ENCODE measurements around the gene ELAVL1.
A peak's percentile ranks its signal among the peaks of the same experiment; 100 is the strongest.
"Not testable (repeated sequence)": the region's sequence is repeated elsewhere in the genome, so short reads cannot be mapped to it uniquely, and the experiment has no call there.

Gene ELAVL1

DNA sequence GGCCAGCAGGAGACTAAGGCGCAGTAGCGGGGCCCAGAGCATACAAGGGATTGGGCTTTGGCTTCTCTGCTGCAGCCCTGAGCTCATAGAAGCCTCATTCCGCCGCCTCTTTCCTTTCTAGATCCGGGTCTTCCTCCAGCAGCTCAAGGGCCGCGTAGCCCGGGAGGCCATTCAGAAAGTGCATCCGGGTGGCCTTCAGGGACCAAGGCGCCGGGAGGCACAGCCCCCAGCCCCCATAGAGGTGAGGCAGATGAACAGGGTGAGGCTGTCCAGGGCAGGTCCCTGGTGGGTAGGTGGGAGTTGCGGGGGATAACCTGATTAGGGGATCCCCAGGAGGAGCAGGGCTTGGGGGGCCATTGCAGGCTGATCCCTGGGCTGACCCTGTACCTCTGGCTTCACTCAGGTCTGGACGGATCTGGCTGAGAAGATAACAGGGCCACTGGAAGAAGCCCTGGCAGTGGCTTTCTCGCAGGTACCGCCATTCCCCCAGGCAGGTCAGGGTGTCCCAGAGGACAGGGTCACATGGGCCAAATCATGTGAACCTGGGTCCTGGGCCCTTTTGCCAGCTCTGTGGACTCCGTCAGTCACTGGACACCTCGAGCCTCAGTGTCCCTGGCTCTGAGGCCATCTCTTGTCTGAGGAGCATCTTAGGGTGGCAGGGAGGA, 84.0 kb downstream of the ELAVL1 start:
- DNase-seq, result no peak
- H3K36me3 ChIP-seq (ENCODE audit: control insufficient read depth in 4 of 4, insufficient read depth in 4 of 4, low read length in 3 of 4), result peaks cover 0 to 13% (median 10%) of the 10 kb centered on the region in 4 experiments
- CTCF ChIA-PET, result interaction anchor here (0.9 to 4.0 kb wide), 9 partner anchors 8 to 353 kb away, joined by 3 to 16 read pairs (median 3); partner anchors contain the start of gene TIMM44
- H3K27ac ChIP-seq (ENCODE audit: insufficient read depth in 1 of 2, low read depth in 1 of 2, low read length in 2 of 2, poor library complexity in 1 of 2, severe bottlenecking in 2 of 2), result peak overlapping the region in 1 of 2 experiments; percentile 71
- H3K4me3 ChIP-seq (ENCODE audit: control insufficient read depth in 1 of 7, extremely low read depth in 1 of 7, insufficient read depth in 4 of 7, low read depth in 2 of 7, low read length in 6 of 7), result peak overlapping the region; percentile 5 to 86 (median 66)
- POLR2A ChIA-PET, result interaction anchor here (2.3 kb wide), 1 partner anchor 22 kb away, joined by 10 read pairs; the partner anchor contains the start of gene TIMM44
- no peaks in the 10 kb centered on the region for H3K9me3 ChIP-seq (ENCODE audit: control extremely low read depth in 1 of 5, control insufficient read depth in 4 of 5, insufficient read depth in 2 of 5, low read depth in 1 of 5, low read length in 4 of 5)
- 58% methylated on average over 12 of the region's 17 CpGs for WGBS (ENCODE audit: insufficient coverage)
- H3K27me3 ChIP-seq (replicated peaks in 2 of 5; ENCODE audit: control insufficient read depth in 4 of 5, insufficient read depth in 5 of 5, low read length in 4 of 5), result peaks cover 0 to 33% (median 11%) of the 10 kb centered on the region in 5 experiments
- peaks cover 0 to 50% (median 48%) of the 10 kb centered on the region in 4 experiments for H3K4me1 ChIP-seq (ENCODE audit: control extremely low read depth in 1 of 4, control insufficient read depth in 4 of 4, insufficient read depth in 4 of 4, low read length in 3 of 4)

DNA sequence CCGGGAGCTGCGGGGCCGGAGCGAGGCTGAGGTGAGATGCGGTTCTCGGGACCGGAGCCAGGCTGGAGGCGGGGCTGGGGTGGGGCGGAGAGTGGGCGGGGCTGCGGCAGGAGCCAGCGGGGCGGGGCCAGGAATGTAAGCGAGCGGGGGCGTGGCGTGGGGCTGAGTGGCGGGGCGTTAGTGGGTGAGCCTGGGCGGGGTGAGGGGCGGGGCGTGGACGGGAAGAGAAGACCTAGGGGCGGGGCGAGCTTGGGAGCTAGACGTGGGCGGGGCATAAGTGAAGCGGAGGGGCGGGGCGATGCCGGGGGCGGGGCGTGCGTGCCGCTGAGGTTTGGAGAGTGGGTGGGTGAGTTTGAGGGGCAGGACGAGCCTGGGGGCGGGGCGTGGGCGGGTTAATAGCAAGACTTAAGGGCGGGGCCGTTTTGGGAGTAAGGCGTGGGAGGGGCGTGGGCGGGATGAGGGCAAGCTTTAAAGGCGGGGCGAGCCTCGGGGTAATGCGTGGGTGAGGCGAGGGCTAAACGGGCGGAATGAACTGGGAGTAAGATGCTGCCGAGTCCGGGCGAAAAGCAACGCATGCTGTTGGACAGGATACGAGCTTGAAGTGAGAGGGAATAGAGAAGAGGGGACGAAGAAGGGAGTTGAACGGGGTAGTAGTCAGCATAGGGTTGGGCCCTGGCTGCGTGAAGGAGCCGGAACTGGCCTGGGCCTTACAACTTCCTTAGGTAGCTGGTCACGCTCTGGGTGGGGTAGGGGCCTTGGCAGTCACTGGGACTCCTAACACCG, 84.7 kb downstream of the ELAVL1 start:
- peaks cover 0 to 53% (median 52%) of the 10 kb centered on the region in 4 experiments for H3K4me1 ChIP-seq (ENCODE audit: control extremely low read depth in 1 of 4, control insufficient read depth in 4 of 4, insufficient read depth in 4 of 4, low read length in 3 of 4)

DNA sequence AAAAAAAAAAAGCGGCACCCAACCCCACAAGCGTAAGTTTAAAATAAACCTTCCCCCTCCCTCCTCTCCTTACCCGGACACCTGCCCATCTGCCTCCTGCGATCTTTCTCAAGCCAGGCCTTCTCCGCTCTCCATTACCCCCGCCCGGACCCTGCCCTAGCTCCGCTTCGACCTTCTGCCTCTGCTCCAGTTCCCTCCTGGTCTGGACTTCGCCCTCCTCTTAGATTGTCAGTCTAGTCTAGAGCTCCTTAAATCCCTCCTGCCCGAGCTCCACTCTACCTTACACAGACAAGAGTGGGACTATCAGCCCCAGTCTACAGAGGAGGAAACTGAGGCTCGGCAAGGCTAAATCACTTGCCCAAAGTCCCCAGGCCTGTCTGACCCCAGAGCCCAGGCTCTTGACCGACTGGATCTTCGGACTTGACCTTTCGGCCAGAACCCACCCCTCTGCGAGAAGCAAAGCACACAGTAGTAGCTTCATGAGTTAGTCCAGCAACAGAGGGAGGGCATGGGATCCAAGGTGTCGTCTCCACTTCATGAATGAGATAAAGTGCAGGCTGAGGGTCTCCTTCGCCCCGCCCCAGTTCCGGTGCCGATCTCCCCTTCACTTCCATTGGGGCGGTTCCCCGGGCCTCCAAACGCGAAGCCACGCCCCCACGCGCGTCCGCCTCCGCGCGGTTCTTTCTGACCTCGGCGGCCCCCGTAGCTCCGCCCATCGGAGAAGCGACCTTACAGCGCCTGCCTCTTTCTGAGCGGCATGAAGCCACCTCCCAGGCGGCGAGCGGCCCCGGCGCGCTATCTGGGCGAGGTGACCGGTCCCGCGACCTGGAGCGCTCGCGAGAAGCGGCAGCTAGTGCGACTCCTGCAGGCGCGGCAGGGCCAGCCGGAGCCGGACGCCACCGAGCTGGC, 85.6 kb downstream of the ELAVL1 start, which contains the start of gene SNAPC2:
TSS of gene SNAPC2 (plus strand) at position 729 of the 909 bp plus-strand sequence. CDS start at position 758, 29 bp downstream.
- Histone ChIP-seq H3K4me1 (ENCODE audit: control extremely low read depth in 1 of 4, control insufficient read depth in 4 of 4, insufficient read depth in 4 of 4, low read length in 3 of 4) (peaks cover 0 to 51% (median 48%) of the 10 kb centered on the region in 4 experiments), H3K4me3 (ENCODE audit: control insufficient read depth in 1 of 7, extremely low read depth in 1 of 7, insufficient read depth in 4 of 7, low read depth in 2 of 7, low read length in 6 of 7) (peak within 1 kb of the TSS; percentile 59 to 86 (median 79)), H3K27me3 (replicated peaks in 2 of 5; ENCODE audit: control insufficient read depth in 4 of 5, insufficient read depth in 5 of 5, low read length in 4 of 5) (peaks cover 0 to 48% (median 15%) of the 10 kb centered on the region in 5 experiments), H3K36me3 (ENCODE audit: control insufficient read depth in 4 of 4, insufficient read depth in 4 of 4, low read length in 3 of 4) (peaks cover 0 to 13% (median 10%) of the 10 kb centered on the region in 4 experiments), H3K27ac (ENCODE audit: insufficient read depth in 1 of 2, low read depth in 1 of 2, low read length in 2 of 2, poor library complexity in 1 of 2, severe bottlenecking in 2 of 2) (peak within 1 kb of the TSS in 1 of 2 experiments; percentile 71), H3K9me3 (ENCODE audit: control extremely low read depth in 1 of 5, control insufficient read depth in 4 of 5, insufficient read depth in 2 of 5, low read depth in 1 of 5, low read length in 4 of 5) (no peaks in the 10 kb centered on the region)
- ChIA-PET CTCF (interaction anchor here (0.6 to 4.0 kb wide), 8 partner anchors 9 to 321 kb away, joined by 3 to 16 read pairs (median 6); no protein-coding TSS in a partner anchor), POLR2A (interaction anchor here (0.5 to 2.3 kb wide), 4 partner anchors 9 to 51 kb away, joined by 3 to 10 read pairs (median 3); partner anchors contain the start of gene TIMM44)
- WGBS (ENCODE audit: insufficient coverage), result 4% methylated on average over 54 of the region's 62 CpGs
- DNase-seq, result peak; percentile 95 to 98 (median 98)

More for the DNA sequence above, 84.7 kb downstream of the ELAVL1 start:
- 0% methylated on average over 27 of the region's 62 CpGs for whole genome bisulfite sequencing (ENCODE audit: insufficient coverage)
- H3K4me3 ChIP-seq (ENCODE audit: control insufficient read depth in 1 of 7, extremely low read depth in 1 of 7, insufficient read depth in 4 of 7, low read depth in 2 of 7, low read length in 6 of 7), result peak overlapping the region; percentile 59 to 86 (median 79)
- peak overlapping the region in 1 of 2 experiments; percentile 71 for H3K27ac ChIP-seq (ENCODE audit: insufficient read depth in 1 of 2, low read depth in 1 of 2, low read length in 2 of 2, poor library complexity in 1 of 2, severe bottlenecking in 2 of 2)
- H3K36me3 ChIP-seq (ENCODE audit: control insufficient read depth in 4 of 4, insufficient read depth in 4 of 4, low read length in 3 of 4), result peaks cover 0 to 13% (median 10%) of the 10 kb centered on the region in 4 experiments
- DNase-seq, result peak; percentile 95 to 97 (median 97)
- no peaks in the 10 kb centered on the region for H3K9me3 ChIP-seq (ENCODE audit: control extremely low read depth in 1 of 5, control insufficient read depth in 4 of 5, insufficient read depth in 2 of 5, low read depth in 1 of 5, low read length in 4 of 5)
- CTCF ChIA-PET, result interaction anchor here (0.6 to 4.0 kb wide), 12 partner anchors 9 to 352 kb away, joined by 3 to 16 read pairs (median 3); partner anchors contain the start of gene TIMM44
- POLR2A ChIA-PET, result interaction anchor here (0.5 to 2.3 kb wide), 4 partner anchors 8 to 51 kb away, joined by 3 to 10 read pairs (median 3); partner anchors contain the start of gene TIMM44
- H3K27me3 ChIP-seq (replicated peaks in 2 of 5; ENCODE audit: control insufficient read depth in 4 of 5, insufficient read depth in 5 of 5, low read length in 4 of 5), result peaks cover 0 to 40% (median 14%) of the 10 kb centered on the region in 5 experiments

DNA sequence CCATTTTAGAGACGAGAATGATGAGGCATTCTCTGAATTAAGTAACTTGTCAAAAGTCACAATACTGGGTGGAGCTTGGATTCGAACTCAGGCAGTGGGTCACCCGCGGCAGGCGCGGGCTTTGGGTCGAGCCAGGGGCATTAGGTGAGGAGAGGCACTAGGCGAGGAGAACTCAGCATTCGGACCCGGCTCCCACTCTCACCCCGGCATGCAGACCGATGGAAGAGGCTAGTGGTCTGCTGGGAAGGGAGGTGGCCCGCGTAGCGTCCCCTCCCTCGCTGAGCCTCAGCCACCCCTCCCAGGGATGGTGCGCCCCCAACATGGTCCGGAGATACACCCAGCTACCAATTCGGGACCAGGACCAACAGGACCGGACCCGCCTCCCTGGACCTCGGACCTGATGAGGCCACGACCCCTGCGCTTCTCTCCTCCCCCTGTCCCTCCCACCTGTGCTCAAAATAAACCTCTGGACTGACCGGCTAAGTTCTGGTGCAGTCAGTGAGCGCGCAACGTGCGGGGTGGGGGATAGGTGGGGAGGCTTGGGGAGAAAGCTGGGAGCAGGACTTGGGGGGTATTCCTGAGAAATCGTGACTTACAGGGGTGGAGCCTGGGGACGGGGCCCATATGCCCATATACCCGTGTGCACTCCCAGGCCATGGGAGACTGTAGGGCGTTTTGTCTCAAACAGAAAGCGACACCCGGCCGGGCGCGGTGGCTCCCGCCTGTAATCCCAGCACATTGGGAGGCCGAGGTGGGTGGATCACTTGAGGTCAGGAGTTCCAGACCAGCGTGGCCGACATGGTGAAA, 86.6 kb downstream of the ELAVL1 start:
- Histone ChIP-seq H3K4me3 (ENCODE audit: control insufficient read depth in 1 of 7, extremely low read depth in 1 of 7, insufficient read depth in 4 of 7, low read depth in 2 of 7, low read length in 6 of 7) (no peak overlapping the region), H3K36me3 (ENCODE audit: control insufficient read depth in 4 of 4, insufficient read depth in 4 of 4, low read length in 3 of 4) (peaks cover 0 to 13% (median 10%) of the 10 kb centered on the region in 4 experiments), H3K4me1 (ENCODE audit: control extremely low read depth in 1 of 4, control insufficient read depth in 4 of 4, insufficient read depth in 4 of 4, low read length in 3 of 4) (peaks cover 0 to 51% (median 48%) of the 10 kb centered on the region in 4 experiments), H3K9me3 (ENCODE audit: control extremely low read depth in 1 of 5, control insufficient read depth in 4 of 5, insufficient read depth in 2 of 5, low read depth in 1 of 5, low read length in 4 of 5) (no peaks in the 10 kb centered on the region), H3K27ac (ENCODE audit: insufficient read depth in 1 of 2, low read depth in 1 of 2, low read length in 2 of 2, poor library complexity in 1 of 2, severe bottlenecking in 2 of 2) (peak overlapping the region in 1 of 2 experiments; percentile 36), H3K27me3 (replicated peaks in 2 of 5; ENCODE audit: control insufficient read depth in 4 of 5, insufficient read depth in 5 of 5, low read length in 4 of 5) (peaks cover 0 to 58% (median 15%) of the 10 kb centered on the region in 5 experiments)
- no peak for DNase-seq
- CTCF ChIA-PET, result interaction anchor here (1.0 to 4.0 kb wide), 6 partner anchors 7 to 32 kb away, joined by 3 to 20 read pairs (median 7); partner anchors contain the start of genes CTXN1 and MAP2K7
- POLR2A ChIA-PET, result no interaction called here
- WGBS (ENCODE audit: insufficient coverage), result 53% methylated on average over 29 of the region's 42 CpGs

DNA sequence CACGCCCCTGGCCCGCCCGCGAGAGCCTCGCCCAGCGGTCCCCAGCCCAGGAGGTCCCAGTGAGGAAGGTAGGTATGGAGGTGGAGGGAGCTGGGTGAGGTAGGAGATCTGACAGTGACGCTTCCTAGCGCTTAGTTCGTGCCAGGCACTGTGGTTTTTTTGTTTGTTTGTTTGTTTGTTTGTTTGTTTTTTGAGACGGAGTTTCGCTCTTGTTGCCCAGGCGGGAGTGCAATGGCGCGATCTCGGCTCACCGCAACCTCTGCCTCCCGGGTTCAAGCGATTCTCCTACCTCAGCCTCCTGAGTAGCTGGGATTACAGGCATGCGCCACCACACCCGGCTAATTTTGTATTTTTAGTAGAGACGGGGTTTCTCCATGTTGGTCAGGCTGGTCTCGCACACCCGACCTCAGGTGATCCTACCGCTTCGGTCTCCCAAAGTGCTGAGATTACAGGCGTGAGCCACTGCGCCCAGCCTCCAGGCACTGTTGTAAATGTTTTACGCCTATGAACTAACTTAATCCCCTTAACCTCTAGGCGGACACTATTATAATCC, 87.3 kb downstream of the ELAVL1 start:
- peak overlapping the region in 3 of 7 experiments; percentile 13 to 61 (median 56) for H3K4me3 ChIP-seq (ENCODE audit: control insufficient read depth in 1 of 7, extremely low read depth in 1 of 7, insufficient read depth in 4 of 7, low read depth in 2 of 7, low read length in 6 of 7)
- H3K36me3 ChIP-seq (ENCODE audit: control insufficient read depth in 4 of 4, insufficient read depth in 4 of 4, low read length in 3 of 4), result peaks cover 0 to 12% (median 8%) of the 10 kb centered on the region in 4 experiments
- H3K27me3 ChIP-seq (replicated peaks in 2 of 5; ENCODE audit: control insufficient read depth in 4 of 5, insufficient read depth in 5 of 5, low read length in 4 of 5), result peaks cover 0 to 58% (median 15%) of the 10 kb centered on the region in 5 experiments
- 30% methylated on average over 14 of the region's 29 CpGs for WGBS (ENCODE audit: insufficient coverage)
- H3K9me3 ChIP-seq (ENCODE audit: control extremely low read depth in 1 of 5, control insufficient read depth in 4 of 5, insufficient read depth in 2 of 5, low read depth in 1 of 5, low read length in 4 of 5); DNase-seq; H3K27ac ChIP-seq (ENCODE audit: insufficient read depth in 1 of 2, low read depth in 1 of 2, low read length in 2 of 2, poor library complexity in 1 of 2, severe bottlenecking in 2 of 2): not testable (repeated sequence)
- ChIA-PET POLR2A (interaction anchor here (1.0 kb wide), 1 partner anchor 14 kb away, joined by 3 read pairs; the partner anchor contains the start of gene MAP2K7), CTCF (interaction anchor here (1.0 to 4.0 kb wide), 9 partner anchors 10 to 50 kb away, joined by 3 to 20 read pairs (median 4); partner anchors contain the start of genes CTXN1 and MAP2K7)
- H3K4me1 ChIP-seq (ENCODE audit: control extremely low read depth in 1 of 4, control insufficient read depth in 4 of 4, insufficient read depth in 4 of 4, low read length in 3 of 4), result peaks cover 0 to 51% (median 48%) of the 10 kb centered on the region in 4 experiments

Measured in common myeloid progenitor, CD34-positive (primary cell).